ENCODE results near the gene LMO3.

Gene LMO3

DNA sequence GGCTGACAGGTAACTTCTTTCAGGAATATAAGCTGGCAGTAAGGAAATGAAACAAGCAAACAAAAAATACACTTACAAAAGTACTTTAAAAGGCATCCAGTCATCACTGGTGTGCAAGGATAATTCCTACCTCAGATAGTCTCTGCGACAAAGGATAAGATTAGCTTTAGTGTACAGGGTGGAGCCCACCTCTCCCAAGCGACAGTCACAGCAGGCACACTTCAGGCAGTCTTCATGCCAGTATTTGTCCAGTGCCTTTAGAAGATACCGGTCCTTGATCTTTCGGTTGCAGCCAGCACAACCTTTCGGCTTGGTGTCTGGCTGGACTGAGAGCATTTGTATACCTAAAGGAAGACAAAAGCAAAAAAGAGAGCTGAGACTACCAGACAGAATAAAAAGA lies 5.4 kb downstream of the LMO3 start:
- DNase-seq (ENCODE audit: low spot score): no peak

GRCh38 chr12:16599081-16599480 lies 6.9 kb downstream of the LMO3 start:
- no peak for DNase-seq (ENCODE audit: low spot score)

- DNase-seq (ENCODE audit: low spot score): no peak
Observed at GRCh38 chr12:16594797-16595196, 11.2 kb downstream of the LMO3 start.

DNA sequence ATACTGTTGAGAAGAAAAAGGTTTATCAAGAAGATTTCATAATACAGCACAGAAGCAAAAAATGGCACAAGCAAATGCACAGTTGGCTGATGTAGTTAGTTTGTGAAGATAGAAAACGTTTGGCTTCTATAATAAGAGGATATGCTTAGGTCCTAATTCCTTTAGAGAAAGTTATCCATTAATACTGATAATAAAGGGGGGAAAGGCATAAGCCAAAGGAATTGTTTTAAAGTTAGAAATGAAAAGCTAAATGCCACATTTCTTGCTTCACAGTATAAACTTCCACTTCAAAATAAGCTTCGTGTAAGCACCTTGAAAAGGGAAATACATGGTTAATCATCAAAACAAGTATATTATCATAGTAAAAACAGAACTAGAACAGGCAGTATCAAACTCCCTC lies 12.4 kb downstream of the LMO3 start:
- DNase-seq (ENCODE audit: low spot score): no peak

DNA sequence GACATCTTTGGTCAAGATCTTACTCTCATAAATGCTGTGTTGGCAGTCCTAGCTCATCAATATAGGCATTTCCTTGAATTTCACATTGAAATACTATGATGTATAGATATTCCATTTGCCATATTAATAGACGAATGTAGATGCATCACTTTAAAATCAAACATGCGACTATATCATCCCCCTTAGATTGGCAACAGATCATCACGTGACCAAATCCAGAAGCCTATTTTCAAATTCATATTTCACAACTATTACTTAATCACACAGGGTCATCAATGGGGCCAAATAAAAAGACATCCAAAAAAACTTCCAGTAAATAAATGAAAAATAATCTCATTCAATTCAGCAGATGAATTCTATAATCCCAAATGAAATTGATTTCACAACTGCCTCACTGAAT lies 15.3 kb downstream of the LMO3 start:
- DNase-seq (ENCODE audit: low spot score): no peak

GRCh38 chr12:16588812-16589211 lies 17.1 kb downstream of the LMO3 start:
- DNase-seq (ENCODE audit: low spot score): no peak

- DNase-seq (ENCODE audit: low spot score): no peak
Observed at GRCh38 chr12:16587514-16587913, 18.4 kb downstream of the LMO3 start.

DNA sequence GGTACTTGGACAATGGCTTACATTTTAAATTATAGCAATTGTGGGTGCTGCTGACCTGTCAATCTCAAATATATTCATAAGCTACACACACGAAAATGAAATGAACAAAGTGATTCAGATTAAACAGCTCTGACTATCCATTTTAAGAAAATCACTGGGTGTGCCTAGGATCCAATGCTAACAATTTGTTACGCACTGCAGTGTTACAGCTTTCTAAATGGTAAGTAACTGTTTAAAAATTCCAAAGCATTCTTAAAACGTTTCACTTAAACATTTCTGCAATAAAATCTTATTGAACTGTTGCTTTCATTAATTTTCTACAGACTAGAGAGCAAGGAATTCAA lies 18.9 kb downstream of the LMO3 start:
- no peak for DNase-seq (ENCODE audit: low spot score)

DNA sequence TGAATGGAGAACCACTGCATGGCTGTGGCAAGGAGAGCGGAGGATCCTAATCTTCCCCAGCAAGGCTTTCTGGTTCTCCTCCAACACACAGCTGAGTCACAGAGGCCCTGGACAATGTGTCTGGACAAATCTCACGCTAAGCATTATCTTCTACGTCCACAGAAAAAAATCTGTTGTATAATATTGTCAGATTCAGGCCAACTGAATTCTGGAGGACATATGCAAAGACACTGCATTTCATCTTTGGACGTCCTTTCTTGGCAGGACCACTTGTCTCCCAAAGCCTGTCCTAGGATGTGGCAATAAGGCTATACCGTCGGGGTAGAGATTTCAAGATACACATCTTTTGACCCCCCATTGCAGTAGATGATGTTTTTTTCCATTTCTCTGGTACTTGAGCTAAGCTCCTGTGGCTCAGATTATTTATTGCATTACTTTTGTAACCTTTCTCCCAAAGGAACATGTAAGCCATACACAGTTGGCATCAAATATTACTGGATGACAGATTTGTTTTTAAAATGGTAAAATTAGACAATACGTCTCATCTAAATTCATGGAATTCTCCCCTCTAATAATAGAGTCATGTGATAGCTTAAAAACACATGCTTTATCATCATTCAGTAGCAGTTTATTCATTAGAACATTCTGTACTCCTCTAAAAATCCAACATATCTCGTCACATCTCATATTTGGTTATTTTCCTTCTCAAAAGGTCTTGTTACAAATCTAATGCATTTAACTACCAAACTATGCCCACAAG lies 19.4 kb downstream of the LMO3 start:
- no peak for DNase-seq (ENCODE audit: low spot score)

- DNase-seq (ENCODE audit: low spot score): no peak
Observed at GRCh38 chr12:16585781-16586180, 20.2 kb downstream of the LMO3 start.

- DNase-seq (ENCODE audit: low spot score): no peak
Observed at GRCh38 chr12:16583969-16584745, 21.8 kb downstream of the LMO3 start.

DNA sequence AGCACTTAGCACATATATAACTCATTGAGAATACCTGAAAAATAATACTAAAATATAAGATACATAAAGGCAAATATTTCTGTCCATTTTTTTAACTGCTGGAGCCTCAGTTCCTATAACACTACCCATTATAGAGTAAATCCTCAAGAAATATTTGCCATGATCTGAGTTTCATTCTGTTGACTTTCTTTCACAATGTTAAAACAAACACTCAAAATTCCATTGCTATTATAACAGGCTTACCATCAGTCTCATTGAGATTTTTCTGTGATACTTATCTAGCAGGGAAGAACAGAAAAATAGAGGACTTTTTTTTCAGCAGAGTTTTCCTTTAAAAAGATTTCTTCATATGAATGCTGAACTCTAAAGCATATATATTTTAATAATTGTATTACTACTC lies 24.5 kb downstream of the LMO3 start:
- DNase-seq (ENCODE audit: low spot score): no peak

DNA sequence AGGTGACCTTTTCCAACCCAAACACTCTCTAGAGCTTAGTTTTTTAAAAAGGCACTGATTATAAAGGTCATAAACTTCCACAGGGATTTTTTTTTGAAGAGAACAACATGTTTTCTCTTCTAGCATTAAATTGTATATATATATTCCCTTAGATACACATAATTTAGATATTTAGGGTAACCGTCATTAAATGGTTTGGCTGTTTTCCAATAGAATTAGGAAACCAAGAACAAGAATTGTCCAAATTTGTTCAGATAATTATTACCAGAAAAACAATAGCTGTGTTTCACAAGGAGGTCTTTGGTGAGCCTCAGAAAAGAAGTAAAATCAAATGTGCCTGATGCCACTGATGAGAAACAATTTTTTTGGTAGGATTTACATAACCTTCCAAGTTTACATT lies 26.9 kb downstream of the LMO3 start:
- DNase-seq (ENCODE audit: low spot score): no peak

DNA sequence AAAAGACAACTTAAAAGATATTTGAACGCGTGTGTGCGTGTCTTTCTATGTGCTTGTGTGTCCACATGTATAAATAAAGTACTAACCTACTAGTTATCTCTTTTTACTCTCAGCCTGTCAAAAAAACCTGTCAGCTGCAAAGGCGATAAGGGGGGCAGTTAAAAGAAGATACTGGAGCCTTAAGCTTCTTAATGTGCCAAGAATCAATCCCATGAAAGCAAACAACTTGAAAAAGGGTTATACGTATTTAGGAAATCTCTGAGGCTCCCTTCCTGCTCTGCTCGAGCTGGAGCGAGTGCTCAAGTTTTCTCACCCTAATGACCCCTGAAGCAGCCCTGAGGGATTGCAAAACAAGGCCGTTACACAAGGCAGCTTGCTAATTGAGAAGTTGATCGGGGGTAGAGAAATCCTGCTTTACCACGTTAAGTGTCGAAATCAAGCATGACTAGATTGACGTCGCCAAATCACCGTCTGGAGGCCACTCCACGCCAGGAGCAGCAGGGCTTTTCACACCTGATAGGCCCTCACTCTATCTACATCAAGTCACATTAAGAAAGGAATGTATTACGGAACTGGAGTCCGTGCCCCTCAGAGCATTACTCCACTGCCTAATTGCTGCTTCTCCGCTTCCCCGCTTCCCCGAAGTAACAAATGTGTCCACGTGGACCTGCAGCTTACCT lies 32.4 kb downstream of the LMO3 start:
- DNase-seq (ENCODE audit: low spot score): no peak

GRCh38 chr12:16568873-16569272 lies 37.1 kb downstream of the LMO3 start:
- no peak for DNase-seq (ENCODE audit: low spot score)

DNA sequence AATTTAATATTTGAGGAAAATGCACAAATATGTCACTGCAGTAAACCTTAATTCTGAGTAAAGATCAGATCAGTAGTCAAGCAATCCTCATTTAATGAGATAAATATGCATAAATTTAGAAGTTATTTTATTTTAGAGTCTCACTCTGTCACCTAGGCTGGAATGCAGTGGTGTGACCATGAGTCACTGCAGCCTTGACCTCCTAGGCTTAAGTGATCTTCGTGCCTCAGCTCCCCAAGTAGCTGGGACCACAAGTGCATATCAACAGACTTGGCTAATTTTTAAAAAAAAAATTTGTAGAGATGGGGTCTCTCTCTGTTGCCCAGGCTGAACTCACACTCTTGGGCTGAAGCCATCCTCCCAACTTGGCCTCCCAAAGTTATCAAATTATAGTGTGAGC lies 41.3 kb downstream of the LMO3 start:
- DNase-seq (ENCODE audit: low spot score): no peak

DNA sequence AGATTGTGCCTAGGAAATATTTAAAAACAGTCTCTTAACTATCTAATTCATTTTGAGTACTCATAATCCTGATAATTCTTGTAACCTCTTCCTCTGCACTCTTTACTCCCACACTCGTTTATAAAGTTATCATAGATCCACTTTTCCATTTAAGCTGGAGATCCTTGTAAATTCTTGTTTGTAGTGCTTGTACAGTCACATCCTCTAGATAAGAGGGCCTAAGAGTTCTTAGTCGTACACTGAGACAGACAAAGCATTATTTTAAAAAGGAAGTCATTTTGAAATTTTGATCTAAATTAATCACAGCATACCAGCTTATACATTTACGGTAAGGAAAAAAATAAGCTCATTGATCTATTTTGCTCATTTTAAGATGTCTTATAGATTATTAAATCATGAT lies 42.5 kb downstream of the LMO3 start:
- no peak for DNase-seq (ENCODE audit: low spot score)

GRCh38 chr12:16562921-16563320 lies 43.0 kb downstream of the LMO3 start:
- DNase-seq (ENCODE audit: low spot score): no peak

- DNase-seq (ENCODE audit: low spot score): no peak
Observed at GRCh38 chr12:16562435-16562834, 43.5 kb downstream of the LMO3 start.

DNA sequence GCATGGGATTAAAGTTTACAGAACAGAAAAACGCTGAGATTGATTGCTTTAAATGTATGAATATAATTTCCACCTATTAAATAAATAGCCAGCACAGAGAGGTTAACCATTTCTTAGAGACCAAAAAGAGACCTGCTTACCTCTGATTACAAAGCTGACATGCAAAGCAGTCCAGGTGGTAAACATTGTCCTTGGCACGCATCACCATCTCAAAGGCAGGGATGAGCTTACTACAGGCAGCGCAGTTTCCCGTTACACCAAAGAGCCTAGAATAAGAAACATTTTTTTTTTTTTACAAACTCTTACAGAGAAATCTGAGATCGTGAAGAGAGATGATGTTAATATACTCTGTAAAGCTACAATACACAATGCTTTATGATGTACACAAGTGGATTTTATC lies 45.7 kb downstream of the LMO3 start:
- DNase-seq (ENCODE audit: low spot score): no peak

GRCh38 chr12:16555630-16556029 lies 50.3 kb downstream of the LMO3 start:
- no peak for DNase-seq (ENCODE audit: low spot score)

- no peak for DNase-seq (ENCODE audit: low spot score)
Observed at GRCh38 chr12:16553457-16553856, 52.5 kb downstream of the LMO3 start.

GRCh38 chr12:16552301-16552700 lies 53.7 kb downstream of the LMO3 start:
- no peak for DNase-seq (ENCODE audit: low spot score)
